SK-N-SH (cell line): ENCODE measurements around the gene ABCD2. TPM values are rescaled to one million over a fixed set of nuclear protein-coding genes. Genes with fewer than 3 reads are reported as not detected.

Source experiments
- CTCF ChIA-PET: fragments of 300-600, 350-600 bp; formaldehyde crosslinking; extraction: SDS; loops from one replicate; lab custom pipeline; 2021; lab: Yijun Ruan, JAX
- POLR2A ChIA-PET: fragments of 350-600 bp; sonication (Branson Sonifier 250); formaldehyde crosslinking; extraction: SDS; loops from one replicate; lab custom pipeline; 2020; ENCODE audit warnings: antibody characterized with exemption, inconsistent platforms; lab: Yijun Ruan, JAX
- DNase-seq: peaks from one replicate; pipeline ENCODE4 v3.0.0; 2012
- H2AFZ ChIP-seq: fragments of 200-600 bp; sonication (generic); 2 replicates; pipeline ENCODE4 v1.8.1; 2016; ENCODE audit warnings: antibody characterized with exemption, mild to moderate bottlenecking, low read depth
- H3F3A ChIP-seq: fragments of 200-600 bp; sonication (generic); replicated peaks from 2 replicates; pipeline ENCODE3; 2016; ENCODE audit warnings: antibody characterized with exemption, mild to moderate bottlenecking; ENCODE audit not compliant: insufficient read depth
- H3K27ac ChIP-seq, 2 experiments: fragments of 200-500 bp in 1 of 2; fragments of 200-600 bp in 1 of 2; sonication (Bioruptor generic) in 1 of 2; sonication (generic), shearing (Covaris generic) in 1 of 2; 2 replicates each; pipeline versions ENCODE4 v1.5.1 to v1.6.1; 2014 to 2016; ENCODE audit warnings: low read depth in 2 of 2, inconsistent platforms in 1 of 2, low read length in 1 of 2, mild to moderate bottlenecking in 1 of 2, mixed read lengths in 1 of 2
- H3K27me3 ChIP-seq: fragments of 200-600 bp; sonication (generic), shearing (Covaris generic); 2 replicates; pipeline ENCODE4 v1.6.1; 2016; ENCODE audit warnings: mixed run types; ENCODE audit not compliant: insufficient read depth
- H3K36me3 ChIP-seq, 2 experiments: fragments of 200-500 bp in 1 of 2; fragments of 200-600 bp in 1 of 2; sonication (Bioruptor generic) in 1 of 2; sonication (generic) in 1 of 2; replicated peaks in 1 of 2; 2 replicates each; pipeline versions ENCODE3 to v1.5.1; 2014 to 2016; ENCODE audit warnings: low read length in 1 of 2, mild to moderate bottlenecking in 1 of 2; ENCODE audit not compliant: insufficient read depth in 2 of 2, control insufficient read depth in 1 of 2
- H3K4me1 ChIP-seq, 2 experiments: fragments of 200-500 bp in 1 of 2; fragments of 200-600 bp in 1 of 2; sonication (Bioruptor generic) in 1 of 2; sonication (generic), shearing (Covaris generic) in 1 of 2; 2 replicates each; pipeline versions ENCODE4 v1.5.1 to v1.6.1; 2014 to 2016; ENCODE audit warnings: low read depth in 1 of 2, low read length in 1 of 2, mixed run types in 1 of 2; ENCODE audit not compliant: insufficient read depth in 2 of 2, control insufficient read depth in 1 of 2
- H3K4me2 ChIP-seq: fragments of 200-600 bp; sonication (generic), shearing (Covaris generic); 2 replicates; pipeline ENCODE4 v1.6.1; 2017; ENCODE audit warnings: mixed run types
- H3K4me3 ChIP-seq, 2 experiments: fragments of 200-500 bp in 1 of 2; fragments of 200-600 bp in 1 of 2; sonication (Bioruptor generic) in 1 of 2; sonication (generic), shearing (Covaris generic) in 1 of 2; 2 replicates each; pipeline versions ENCODE4 v1.5.1 to v1.8.1; 2014 to 2016; ENCODE audit warnings: low read depth in 2 of 2, inconsistent platforms in 1 of 2, low read length in 1 of 2, mild to moderate bottlenecking in 1 of 2, mixed read lengths in 1 of 2, moderate library complexity in 1 of 2
- H3K79me2 ChIP-seq: fragments of 200-600 bp; sonication (generic); 2 replicates; pipeline ENCODE4 v1.8.1; 2017; ENCODE audit warnings: mild to moderate bottlenecking; ENCODE audit not compliant: insufficient read depth
- H3K9ac ChIP-seq: fragments of 200-600 bp; sonication (generic); 2 replicates; pipeline ENCODE4 v1.6.1; 2017; ENCODE audit warnings: mixed run types
- H3K9me2 ChIP-seq: fragments of 200-600 bp; sonication (generic); 2 replicates; pipeline ENCODE4 v1.6.1; 2017; ENCODE audit warnings: mixed run types
- H3K9me3 ChIP-seq: fragments of 200-600 bp; sonication (generic); 2 replicates; pipeline ENCODE4 v1.6.1; 2017; ENCODE audit warnings: mixed run types, mild to moderate bottlenecking, moderate library complexity
- H4K20me1 ChIP-seq: fragments of 200-600 bp; sonication (generic); 2 replicates; pipeline ENCODE4 v1.6.1; 2017; ENCODE audit warnings: mild to moderate bottlenecking, mixed run types; ENCODE audit not compliant: insufficient read depth
- ELF1 ChIP-seq: IDR thresholded peaks from 2 replicates; pipeline ENCODE4 v1.4.0; 2012
- FOXJ3 ChIP-seq: sonication (generic); formaldehyde crosslinking; IDR thresholded peaks from 2 replicates; pipeline ENCODE4 v1.5.1; 2020; ENCODE audit warnings: mild to moderate bottlenecking, missing genetic modification reagents
- GABPA ChIP-seq: IDR thresholded peaks from 2 replicates; pipeline ENCODE4 v1.4.0; 2012; ENCODE audit warnings: low read depth, mild to moderate bottlenecking
- MEF2A ChIP-seq: IDR thresholded peaks from 2 replicates; pipeline ENCODE4 v1.4.0; 2012; ENCODE audit warnings: low read depth, borderline replicate concordance
- MXI1 ChIP-seq: IDR thresholded peaks from 2 replicates; pipeline ENCODE4 v1.6.1; 2012; ENCODE audit warnings: mild to moderate bottlenecking, low read depth, low read length, improper control_type of control experiment
- NRF1 ChIP-seq: IDR thresholded peaks from 2 replicates; pipeline ENCODE4 v1.6.1; 2012; ENCODE audit warnings: low read depth, mild to moderate bottlenecking, low read length
- PBX3 ChIP-seq: IDR thresholded peaks from 2 replicates; pipeline ENCODE4; 2012
- POLR2AphosphoS5 ChIP-seq: IDR thresholded peaks from 2 replicates; pipeline ENCODE4 v1.6.1; 2012; ENCODE audit warnings: low read depth, low read length
- RCOR1 ChIP-seq: fragments of 150-350 bp; IDR thresholded peaks from 2 replicates; pipeline ENCODE4 v1.6.1; 2017; ENCODE audit warnings: antibody characterized with exemption, low read length
- RFX5 ChIP-seq: IDR thresholded peaks from 2 replicates; pipeline ENCODE4 v1.6.1; 2012; ENCODE audit warnings: mild to moderate bottlenecking, improper control_type of control experiment, low read length
- SIN3A ChIP-seq: IDR thresholded peaks from 2 replicates; pipeline ENCODE4 v1.6.1; 2012; ENCODE audit warnings: low read depth, mild to moderate bottlenecking, low read length, moderate library complexity, borderline replicate concordance
- TEAD4 ChIP-seq: IDR thresholded peaks from 2 replicates; pipeline ENCODE4 v1.4.0; 2012; ENCODE audit warnings: mild to moderate bottlenecking, borderline replicate concordance; ENCODE audit not compliant: insufficient read depth
- USF2 ChIP-seq: fragments of 150-350 bp; IDR thresholded peaks from 2 replicates; pipeline ENCODE4 v1.6.1; 2017; ENCODE audit warnings: antibody characterized with exemption, low read length, low read depth, borderline replicate concordance
- YY1 ChIP-seq: IDR thresholded peaks from 2 replicates; pipeline ENCODE4 v1.4.0; 2012; ENCODE audit warnings: low read depth, mild to moderate bottlenecking
- ZBTB33 ChIP-seq: IDR thresholded peaks from 2 replicates; pipeline ENCODE4 v1.4.0; 2012; ENCODE audit warnings: low read depth, borderline replicate concordance
- WGBS: methylation state at CpG from one replicate; pipeline ENCODE4 v1.1.6; 2017; ENCODE audit warnings: low lambda C conversion rate; 5-methylcytosine and 5-hydroxymethylcytosine counted together
- polyA plus RNA-seq, 3 experiments: library from polyadenylated mRNA; depleted of rRNA; stranded (reverse); fragments of >200 nt; gene quantifications; 2 replicates each; pipeline ENCODE4 v1.2.3, GENCODE V29; 2012
- TF ChIP-seq, protein P1 (sequence below): IDR thresholded peaks from 2 replicates; pipeline ENCODE4 v1.4.0; 2012; ENCODE audit warnings: low read depth
- TF ChIP-seq, protein P2 (sequence below): fragments of 200-600 bp; sonication (generic); IDR thresholded peaks from 2 replicates; pipeline ENCODE4 v1.6.1; 2017; ENCODE audit warnings: antibody characterized with exemption, mild to moderate bottlenecking, moderate library complexity
- TF ChIP-seq, protein P3 (sequence below): IDR thresholded peaks from 2 replicates; pipeline ENCODE4 v1.4.0; 2012; ENCODE audit warnings: low read depth, borderline replicate concordance
- TF ChIP-seq, protein P4 (sequence below): fragments of 150-350 bp; IDR thresholded peaks from 2 replicates; pipeline ENCODE4 v1.6.1; 2016; ENCODE audit warnings: mild to moderate bottlenecking, low read depth, low read length

The ABCD2 gene
- polyA plus RNA-seq, 1 of the 3 experiments (the other 2 are of a cell fraction): 0.02 TPM

- no peak for DNase-seq
- H3K9me3 ChIP-seq: no peaks in the 10 kb centered on the region
- H3K27me3 ChIP-seq: no peaks in the 10 kb centered on the region
- ChIA-PET POLR2A (no interaction called here), CTCF (interaction anchor here (0.6 kb wide), 1 partner anchor 349 kb away, joined by 3 read pairs; no protein-coding TSS in a partner anchor)
- no peaks in the 10 kb centered on the region for H3K79me2 ChIP-seq
- no peak overlapping the region for H3K9ac ChIP-seq
- H3K4me3 ChIP-seq: no peak overlapping the region
- no peaks in the 10 kb centered on the region; a peak in 1 of 4 replicates for H3K4me1 ChIP-seq
- peaks cover 0 to 6% of the 10 kb centered on the region in 2 experiments for H3K36me3 ChIP-seq
- H3K27ac ChIP-seq: no peak overlapping the region
- WGBS: 46% methylated on average over 3 of the region's 3 CpGs
- no peaks in the 10 kb centered on the region for H4K20me1 ChIP-seq
- no peak overlapping the region for H3K4me2 ChIP-seq
- H3K9me2 ChIP-seq: no peaks in the 10 kb centered on the region
- no peaks in the 10 kb centered on the region for H3F3A ChIP-seq
- TF ChIP-seq, protein P1, sequence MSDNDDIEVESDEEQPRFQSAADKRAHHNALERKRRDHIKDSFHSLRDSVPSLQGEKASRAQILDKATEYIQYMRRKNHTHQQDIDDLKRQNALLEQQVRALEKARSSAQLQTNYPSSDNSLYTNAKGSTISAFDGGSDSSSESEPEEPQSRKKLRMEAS: no peak
- no peak for TF ChIP-seq MEF2A
- TF ChIP-seq, protein P2, sequence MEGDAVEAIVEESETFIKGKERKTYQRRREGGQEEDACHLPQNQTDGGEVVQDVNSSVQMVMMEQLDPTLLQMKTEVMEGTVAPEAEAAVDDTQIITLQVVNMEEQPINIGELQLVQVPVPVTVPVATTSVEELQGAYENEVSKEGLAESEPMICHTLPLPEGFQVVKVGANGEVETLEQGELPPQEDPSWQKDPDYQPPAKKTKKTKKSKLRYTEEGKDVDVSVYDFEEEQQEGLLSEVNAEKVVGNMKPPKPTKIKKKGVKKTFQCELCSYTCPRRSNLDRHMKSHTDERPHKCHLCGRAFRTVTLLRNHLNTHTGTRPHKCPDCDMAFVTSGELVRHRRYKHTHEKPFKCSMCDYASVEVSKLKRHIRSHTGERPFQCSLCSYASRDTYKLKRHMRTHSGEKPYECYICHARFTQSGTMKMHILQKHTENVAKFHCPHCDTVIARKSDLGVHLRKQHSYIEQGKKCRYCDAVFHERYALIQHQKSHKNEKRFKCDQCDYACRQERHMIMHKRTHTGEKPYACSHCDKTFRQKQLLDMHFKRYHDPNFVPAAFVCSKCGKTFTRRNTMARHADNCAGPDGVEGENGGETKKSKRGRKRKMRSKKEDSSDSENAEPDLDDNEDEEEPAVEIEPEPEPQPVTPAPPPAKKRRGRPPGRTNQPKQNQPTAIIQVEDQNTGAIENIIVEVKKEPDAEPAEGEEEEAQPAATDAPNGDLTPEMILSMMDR: no peak
- TF ChIP-seq YY1: no peak
- no peak for TF ChIP-seq USF2
- TF ChIP-seq RFX5: no peak
- TF ChIP-seq PBX3: no peak
- TF ChIP-seq SIN3A: no peak
- TF ChIP-seq NRF1: no peak
- TF ChIP-seq RCOR1: no peak
- TF ChIP-seq ZBTB33: no peak
- TF ChIP-seq, protein P3, sequence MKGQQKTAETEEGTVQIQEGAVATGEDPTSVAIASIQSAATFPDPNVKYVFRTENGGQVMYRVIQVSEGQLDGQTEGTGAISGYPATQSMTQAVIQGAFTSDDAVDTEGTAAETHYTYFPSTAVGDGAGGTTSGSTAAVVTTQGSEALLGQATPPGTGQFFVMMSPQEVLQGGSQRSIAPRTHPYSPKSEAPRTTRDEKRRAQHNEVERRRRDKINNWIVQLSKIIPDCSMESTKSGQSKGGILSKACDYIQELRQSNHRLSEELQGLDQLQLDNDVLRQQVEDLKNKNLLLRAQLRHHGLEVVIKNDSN: no peak
- TF ChIP-seq TEAD4: no peak
- TF ChIP-seq, protein P4, sequence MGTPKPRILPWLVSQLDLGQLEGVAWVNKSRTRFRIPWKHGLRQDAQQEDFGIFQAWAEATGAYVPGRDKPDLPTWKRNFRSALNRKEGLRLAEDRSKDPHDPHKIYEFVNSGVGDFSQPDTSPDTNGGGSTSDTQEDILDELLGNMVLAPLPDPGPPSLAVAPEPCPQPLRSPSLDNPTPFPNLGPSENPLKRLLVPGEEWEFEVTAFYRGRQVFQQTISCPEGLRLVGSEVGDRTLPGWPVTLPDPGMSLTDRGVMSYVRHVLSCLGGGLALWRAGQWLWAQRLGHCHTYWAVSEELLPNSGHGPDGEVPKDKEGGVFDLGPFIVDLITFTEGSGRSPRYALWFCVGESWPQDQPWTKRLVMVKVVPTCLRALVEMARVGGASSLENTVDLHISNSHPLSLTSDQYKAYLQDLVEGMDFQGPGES: no peak
- TF ChIP-seq ELF1: no peak
- no peak for TF ChIP-seq GABPA
- no peak for TF ChIP-seq FOXJ3 (CRISPR knock-in tag)
- TF ChIP-seq POLR2AphosphoS5: no peak
- no peak for TF ChIP-seq MXI1
- TF ChIP-seq, all 33 proteins: peak for 0
- H2AFZ ChIP-seq: no peak overlapping the region
Observed at GRCh38 chr12:39605996-39606395, 13.6 kb downstream of the ABCD2 start.
